ENCODE data around the gene PLXNA4.

DNA sequence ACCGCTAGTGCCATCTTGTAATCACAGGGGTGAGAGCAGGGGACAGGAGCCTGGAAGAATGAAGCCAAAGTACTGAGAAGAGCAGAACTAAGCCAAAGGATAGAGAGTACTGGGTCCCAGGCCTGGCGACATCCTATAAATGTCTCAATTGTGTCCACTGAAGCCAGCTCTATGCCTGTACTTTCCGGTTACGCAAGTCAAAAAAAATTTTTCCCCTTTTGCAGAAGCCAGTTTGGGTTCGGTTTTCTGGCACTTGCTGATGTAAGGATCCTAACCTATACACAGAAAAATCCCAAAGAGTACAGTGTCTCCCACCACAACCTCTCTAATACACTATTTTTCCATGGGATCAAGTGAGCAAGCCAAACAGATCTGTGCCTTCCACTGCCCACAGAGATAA, 61.1 kb downstream of the PLXNA4 start:
- TF ChIP-seq, protein P1, sequence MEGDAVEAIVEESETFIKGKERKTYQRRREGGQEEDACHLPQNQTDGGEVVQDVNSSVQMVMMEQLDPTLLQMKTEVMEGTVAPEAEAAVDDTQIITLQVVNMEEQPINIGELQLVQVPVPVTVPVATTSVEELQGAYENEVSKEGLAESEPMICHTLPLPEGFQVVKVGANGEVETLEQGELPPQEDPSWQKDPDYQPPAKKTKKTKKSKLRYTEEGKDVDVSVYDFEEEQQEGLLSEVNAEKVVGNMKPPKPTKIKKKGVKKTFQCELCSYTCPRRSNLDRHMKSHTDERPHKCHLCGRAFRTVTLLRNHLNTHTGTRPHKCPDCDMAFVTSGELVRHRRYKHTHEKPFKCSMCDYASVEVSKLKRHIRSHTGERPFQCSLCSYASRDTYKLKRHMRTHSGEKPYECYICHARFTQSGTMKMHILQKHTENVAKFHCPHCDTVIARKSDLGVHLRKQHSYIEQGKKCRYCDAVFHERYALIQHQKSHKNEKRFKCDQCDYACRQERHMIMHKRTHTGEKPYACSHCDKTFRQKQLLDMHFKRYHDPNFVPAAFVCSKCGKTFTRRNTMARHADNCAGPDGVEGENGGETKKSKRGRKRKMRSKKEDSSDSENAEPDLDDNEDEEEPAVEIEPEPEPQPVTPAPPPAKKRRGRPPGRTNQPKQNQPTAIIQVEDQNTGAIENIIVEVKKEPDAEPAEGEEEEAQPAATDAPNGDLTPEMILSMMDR (IDR thresholded peaks at IDR 0.05; ENCODE audit: insufficient read depth, low read depth, low read length) = no peak
- TF ChIP-seq EZH2 (IDR thresholded peaks at IDR 0.05; ENCODE audit: insufficient read depth, low read length) = no peak

All from astrocyte (in vitro differentiated cells and primary cell).